ENCODE measurements around the gene PPFIA3.

- no peak for TF ChIP-seq E2F6 (IDR thresholded peaks at IDR 0.05; ENCODE audit: borderline replicate concordance, low read depth)
- no peak for TF ChIP-seq CHD2 (IDR thresholded peaks at IDR 0.05; ENCODE audit: low read length, partially characterized antibody)
- TF ChIP-seq CTCF (IDR thresholded peaks at IDR 0.05), result no peak
- TF ChIP-seq USF2 (IDR thresholded peaks at IDR 0.05), result no peak
- no peak for TF ChIP-seq SMC3 (IDR thresholded peaks at IDR 0.05)
- no peak for TF ChIP-seq NFE2L2 (conservative IDR thresholded peaks at IDR 0.05; ENCODE audit: low read length)
- TF ChIP-seq, protein P1, sequence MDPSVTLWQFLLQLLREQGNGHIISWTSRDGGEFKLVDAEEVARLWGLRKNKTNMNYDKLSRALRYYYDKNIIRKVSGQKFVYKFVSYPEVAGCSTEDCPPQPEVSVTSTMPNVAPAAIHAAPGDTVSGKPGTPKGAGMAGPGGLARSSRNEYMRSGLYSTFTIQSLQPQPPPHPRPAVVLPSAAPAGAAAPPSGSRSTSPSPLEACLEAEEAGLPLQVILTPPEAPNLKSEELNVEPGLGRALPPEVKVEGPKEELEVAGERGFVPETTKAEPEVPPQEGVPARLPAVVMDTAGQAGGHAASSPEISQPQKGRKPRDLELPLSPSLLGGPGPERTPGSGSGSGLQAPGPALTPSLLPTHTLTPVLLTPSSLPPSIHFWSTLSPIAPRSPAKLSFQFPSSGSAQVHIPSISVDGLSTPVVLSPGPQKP (IDR thresholded peaks at IDR 0.05; ENCODE audit: low read depth, low read length), result no peak
- TF ChIP-seq RAD21 (conservative IDR thresholded peaks at IDR 0.05 in 1 of 2, IDR thresholded peaks at IDR 0.05 in 1 of 2), result no peak
- no peak for TF ChIP-seq FOSL2 (IDR thresholded peaks at IDR 0.05)
- no peak for TF ChIP-seq FOSL2 (CRISPR knock-in tag; IDR thresholded peaks at IDR 0.05)
These were observed 48.6 kb downstream of the PPFIA3 start for GRCh38 chr19:49167857-49168409.
